ENCODE data around the gene CCDC124. TPM values are rescaled to one million over a fixed set of nuclear protein-coding genes. Genes with fewer than 3 reads are reported as not detected.

Gene CCDC124
- polyA plus RNA-seq, 1 of the 3 experiments (the other 2 are of a cell fraction) = 231 TPM

DNA sequence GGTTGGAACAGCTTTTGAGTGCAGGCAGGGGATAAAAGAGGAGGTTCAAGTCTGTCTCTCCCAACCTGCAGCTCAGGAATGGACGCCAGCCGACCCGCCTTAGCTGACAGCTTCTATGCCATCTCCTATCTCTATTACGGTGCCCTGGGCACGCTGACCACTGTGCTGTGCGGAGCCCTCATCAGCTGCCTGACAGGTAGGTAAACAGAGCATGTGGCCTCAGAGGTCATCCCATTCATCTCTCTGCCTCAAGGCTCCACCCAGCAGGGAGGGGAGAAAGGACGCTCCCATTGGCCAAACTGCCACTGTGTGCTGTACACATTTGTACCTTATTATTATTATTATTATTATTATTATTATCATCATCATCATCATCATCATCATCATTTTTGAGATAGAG is 44.6 kb upstream of the CCDC124 start (continued):
- TF ChIP-seq TEAD4 (IDR thresholded peaks at IDR 0.05; ENCODE audit: borderline replicate concordance, insufficient read depth) (no peak), TAF1 (IDR thresholded peaks at IDR 0.05; ENCODE audit: borderline replicate concordance, low read depth, low read length) (no peak), EZH2phosphoT487 (IDR thresholded peaks at IDR 0.05; ENCODE audit: borderline replicate concordance, low read depth) (no peak), GABPA (IDR thresholded peaks at IDR 0.05; ENCODE audit: low read depth) (no peak)
- TF ChIP-seq, protein P1, sequence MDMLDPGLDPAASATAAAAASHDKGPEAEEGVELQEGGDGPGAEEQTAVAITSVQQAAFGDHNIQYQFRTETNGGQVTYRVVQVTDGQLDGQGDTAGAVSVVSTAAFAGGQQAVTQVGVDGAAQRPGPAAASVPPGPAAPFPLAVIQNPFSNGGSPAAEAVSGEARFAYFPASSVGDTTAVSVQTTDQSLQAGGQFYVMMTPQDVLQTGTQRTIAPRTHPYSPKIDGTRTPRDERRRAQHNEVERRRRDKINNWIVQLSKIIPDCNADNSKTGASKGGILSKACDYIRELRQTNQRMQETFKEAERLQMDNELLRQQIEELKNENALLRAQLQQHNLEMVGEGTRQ (IDR thresholded peaks at IDR 0.05; ENCODE audit: borderline replicate concordance, low read depth, low read length) = no peak
- TF ChIP-seq, protein P2, sequence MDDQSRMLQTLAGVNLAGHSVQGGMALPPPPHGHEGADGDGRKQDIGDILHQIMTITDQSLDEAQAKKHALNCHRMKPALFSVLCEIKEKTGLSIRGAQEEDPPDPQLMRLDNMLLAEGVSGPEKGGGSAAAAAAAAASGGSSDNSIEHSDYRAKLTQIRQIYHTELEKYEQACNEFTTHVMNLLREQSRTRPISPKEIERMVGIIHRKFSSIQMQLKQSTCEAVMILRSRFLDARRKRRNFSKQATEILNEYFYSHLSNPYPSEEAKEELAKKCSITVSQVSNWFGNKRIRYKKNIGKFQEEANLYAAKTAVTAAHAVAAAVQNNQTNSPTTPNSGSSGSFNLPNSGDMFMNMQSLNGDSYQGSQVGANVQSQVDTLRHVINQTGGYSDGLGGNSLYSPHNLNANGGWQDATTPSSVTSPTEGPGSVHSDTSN (IDR thresholded peaks at IDR 0.05) = no peak
- TF ChIP-seq, protein P3, sequence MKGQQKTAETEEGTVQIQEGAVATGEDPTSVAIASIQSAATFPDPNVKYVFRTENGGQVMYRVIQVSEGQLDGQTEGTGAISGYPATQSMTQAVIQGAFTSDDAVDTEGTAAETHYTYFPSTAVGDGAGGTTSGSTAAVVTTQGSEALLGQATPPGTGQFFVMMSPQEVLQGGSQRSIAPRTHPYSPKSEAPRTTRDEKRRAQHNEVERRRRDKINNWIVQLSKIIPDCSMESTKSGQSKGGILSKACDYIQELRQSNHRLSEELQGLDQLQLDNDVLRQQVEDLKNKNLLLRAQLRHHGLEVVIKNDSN (IDR thresholded peaks at IDR 0.05; ENCODE audit: borderline replicate concordance, low read depth) = no peak

DNA sequence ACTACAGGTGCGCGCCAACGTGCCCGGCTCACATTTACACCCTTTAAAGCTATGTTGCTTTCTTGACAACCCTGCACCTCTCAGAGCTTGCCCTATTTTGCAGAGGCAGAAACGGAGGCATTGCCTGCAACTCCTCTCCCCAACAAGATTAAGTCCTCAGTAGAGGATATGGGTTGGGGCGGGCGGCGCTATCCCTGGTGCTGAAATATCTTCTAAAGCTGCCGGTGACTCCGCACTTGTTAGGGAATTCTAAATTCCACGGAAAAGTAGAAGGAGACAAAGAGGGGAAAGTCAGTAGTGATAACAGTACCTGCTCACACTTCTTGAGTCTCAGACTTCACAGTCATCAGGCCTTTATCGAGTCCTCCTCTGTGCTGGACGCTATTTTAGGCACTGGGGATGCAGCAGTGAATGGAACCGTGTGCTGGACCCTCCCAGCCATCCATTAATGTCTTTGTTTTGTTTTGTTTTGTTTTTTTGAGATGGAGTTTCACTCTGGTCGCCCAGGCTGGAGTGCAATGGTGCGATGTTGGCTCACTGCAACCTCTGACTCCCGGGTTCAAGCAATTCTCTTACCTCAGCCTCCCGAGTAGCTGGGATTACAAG is 43.1 kb upstream of the CCDC124 start:
- 31% methylated on average over 18 of the region's 18 CpGs for WGBS (ENCODE audit: low lambda C conversion rate)
- TF ChIP-seq FOXM1 (IDR thresholded peaks at IDR 0.05; ENCODE audit: low read depth) = no peak
- no peak for TF ChIP-seq EZH2phosphoT487 (IDR thresholded peaks at IDR 0.05; ENCODE audit: borderline replicate concordance, low read depth)
- TF ChIP-seq POLR2AphosphoS5 (IDR thresholded peaks at IDR 0.05; ENCODE audit: low read depth, low read length) = no peak
- no peak for TF ChIP-seq YY1 (IDR thresholded peaks at IDR 0.05; ENCODE audit: low read depth)
- TF ChIP-seq, protein P4, sequence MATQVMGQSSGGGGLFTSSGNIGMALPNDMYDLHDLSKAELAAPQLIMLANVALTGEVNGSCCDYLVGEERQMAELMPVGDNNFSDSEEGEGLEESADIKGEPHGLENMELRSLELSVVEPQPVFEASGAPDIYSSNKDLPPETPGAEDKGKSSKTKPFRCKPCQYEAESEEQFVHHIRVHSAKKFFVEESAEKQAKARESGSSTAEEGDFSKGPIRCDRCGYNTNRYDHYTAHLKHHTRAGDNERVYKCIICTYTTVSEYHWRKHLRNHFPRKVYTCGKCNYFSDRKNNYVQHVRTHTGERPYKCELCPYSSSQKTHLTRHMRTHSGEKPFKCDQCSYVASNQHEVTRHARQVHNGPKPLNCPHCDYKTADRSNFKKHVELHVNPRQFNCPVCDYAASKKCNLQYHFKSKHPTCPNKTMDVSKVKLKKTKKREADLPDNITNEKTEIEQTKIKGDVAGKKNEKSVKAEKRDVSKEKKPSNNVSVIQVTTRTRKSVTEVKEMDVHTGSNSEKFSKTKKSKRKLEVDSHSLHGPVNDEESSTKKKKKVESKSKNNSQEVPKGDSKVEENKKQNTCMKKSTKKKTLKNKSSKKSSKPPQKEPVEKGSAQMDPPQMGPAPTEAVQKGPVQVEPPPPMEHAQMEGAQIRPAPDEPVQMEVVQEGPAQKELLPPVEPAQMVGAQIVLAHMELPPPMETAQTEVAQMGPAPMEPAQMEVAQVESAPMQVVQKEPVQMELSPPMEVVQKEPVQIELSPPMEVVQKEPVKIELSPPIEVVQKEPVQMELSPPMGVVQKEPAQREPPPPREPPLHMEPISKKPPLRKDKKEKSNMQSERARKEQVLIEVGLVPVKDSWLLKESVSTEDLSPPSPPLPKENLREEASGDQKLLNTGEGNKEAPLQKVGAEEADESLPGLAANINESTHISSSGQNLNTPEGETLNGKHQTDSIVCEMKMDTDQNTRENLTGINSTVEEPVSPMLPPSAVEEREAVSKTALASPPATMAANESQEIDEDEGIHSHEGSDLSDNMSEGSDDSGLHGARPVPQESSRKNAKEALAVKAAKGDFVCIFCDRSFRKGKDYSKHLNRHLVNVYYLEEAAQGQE (IDR thresholded peaks at IDR 0.05; ENCODE audit: low read depth, low read length) = peak; percentile 98
- TF ChIP-seq, protein P1 (IDR thresholded peaks at IDR 0.05; ENCODE audit: borderline replicate concordance, low read depth, low read length) = no peak
- no peak for TF ChIP-seq TCF12 (IDR thresholded peaks at IDR 0.05)
- H4K20me1 ChIP-seq (ENCODE audit: insufficient read depth) = no peaks in the 10 kb centered on the region
- H3K4me1 ChIP-seq (ENCODE audit: control insufficient read depth in 1 of 2, insufficient read depth in 2 of 2, low read depth in 1 of 2, low read length in 1 of 2) = no peaks in the 10 kb centered on the region
- no peak overlapping the region for H3K4me2 ChIP-seq
- POLR2A ChIA-PET = no interaction called here
- no peak overlapping the region for H3K9ac ChIP-seq
- H3K9me3 ChIP-seq = no peaks in the 10 kb centered on the region
- H3K27ac ChIP-seq (ENCODE audit: low read depth in 2 of 2, low read length in 1 of 2) = no peak overlapping the region
- no peaks in the 10 kb centered on the region for H3K79me2 ChIP-seq (ENCODE audit: insufficient read depth)
- no peak overlapping the region for H2AFZ ChIP-seq (ENCODE audit: low read depth)
- H3K36me3 ChIP-seq (replicated peaks in 1 of 2; ENCODE audit: control insufficient read depth in 1 of 2, insufficient read depth in 2 of 2, low read length in 1 of 2) = no peaks in the 10 kb centered on the region
- H3K9me2 ChIP-seq = no peaks in the 10 kb centered on the region
- H3K4me3 ChIP-seq (ENCODE audit: low read depth in 2 of 2, low read length in 1 of 2) = no peak overlapping the region
- DNase-seq = no peak
- CTCF ChIA-PET = interaction anchor here (1.2 kb wide), 1 partner anchor 43 kb away, joined by 3 read pairs; the partner anchor contains the start of gene CCDC124
- H3K27me3 ChIP-seq (ENCODE audit: insufficient read depth) = peaks cover 17% of the 10 kb centered on the region; the same call in 1 of the 2 replicates
- H3F3A ChIP-seq (replicated peaks; ENCODE audit: insufficient read depth) = no peaks in the 10 kb centered on the region
